ENCODE measurements around the gene DPM1. TPM values are rescaled to one million over a fixed set of nuclear protein-coding genes. Genes with fewer than 3 reads are reported as not detected.

Gene DPM1
- total RNA-seq, 1 experiment from 2014 or later = 70.7 TPM

- no peaks in the 10 kb centered on the region for H3K9me2 ChIP-seq (ENCODE audit: insufficient read depth)
- CTCF ChIA-PET = interaction anchor here (1.9 kb wide), 1 partner anchor 163 kb away, joined by 8 read pairs; the partner anchor contains the start of gene BCAS4
- TF ChIP-seq CTCF (conservative IDR thresholded peaks at IDR 0.05) (no peak), EZH2 (IDR thresholded peaks at IDR 0.05; ENCODE audit: low read depth) (no peak)
- peak overlapping the region; percentile 83; the same call in 1 of the 2 replicates for H3K27ac ChIP-seq
- H3K79me2 ChIP-seq (ENCODE audit: low read depth) = peaks cover 94% of the 10 kb centered on the region
- H3K4me1 ChIP-seq (replicated peaks; ENCODE audit: insufficient read depth) = peaks cover 38% of the 10 kb centered on the region
- peak overlapping the region; percentile 99 for H3K4me2 ChIP-seq
- no TSS peak for BruUV-seq (replicated peaks)
- no peaks in the 10 kb centered on the region for H3K27me3 ChIP-seq (ENCODE audit: insufficient read depth, low read depth)
- POLR2A ChIA-PET (ENCODE audit: unreplicated experiment) = interaction anchor here (0.6 to 1.7 kb wide), 2 partner anchors 15 to 26 kb away, joined by 3 to 11 read pairs; partner anchors contain the start of gene ADNP
- intact Hi-C loops (cut with micrococcal nuclease; ENCODE audit: unreplicated experiment) = no loop called here
- no peaks in the 10 kb centered on the region; the same call in 1 of the 2 replicates for H3K9me3 ChIP-seq (ENCODE audit: insufficient read depth, low read depth)
- H2AFZ ChIP-seq = no peak overlapping the region
- DNase-seq = no peak
- H4K20me1 ChIP-seq (ENCODE audit: insufficient read depth) = peaks cover 70% of the 10 kb centered on the region
- H3F3A ChIP-seq (ENCODE audit: insufficient read depth, low read depth) = peaks cover 14% of the 10 kb centered on the region
- H3K4me3 ChIP-seq = peak overlapping the region; percentile 93
- H3K36me3 ChIP-seq (ENCODE audit: low read depth) = peaks cover 44% of the 10 kb centered on the region
Observed at GRCh38 chr20:50957276-50957675, 1.1 kb downstream of the DPM1 start.

DNA sequence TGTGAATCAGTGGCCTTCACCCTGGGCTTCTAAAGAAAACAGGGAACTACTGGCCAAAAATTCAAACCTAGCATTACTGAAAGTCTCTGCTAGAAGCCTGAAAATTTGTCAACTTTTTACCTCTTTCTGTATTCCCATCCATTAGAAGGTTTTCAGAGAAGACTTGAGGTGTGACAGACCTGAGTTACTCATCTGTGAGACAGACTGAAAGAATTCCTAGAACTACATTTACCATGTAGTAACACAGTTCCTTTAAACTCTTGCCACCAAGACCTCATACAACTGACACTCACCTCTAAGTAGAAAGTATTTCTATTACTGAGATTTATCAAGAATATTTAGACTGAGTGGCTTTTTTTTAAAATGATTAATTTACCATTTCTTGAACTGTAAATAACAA, 4.5 kb downstream of the DPM1 start:
- Histone ChIP-seq H3K9me2 (ENCODE audit: insufficient read depth) (no peaks in the 10 kb centered on the region), H3F3A (ENCODE audit: insufficient read depth, low read depth) (peaks cover 14% of the 10 kb centered on the region), H4K20me1 (ENCODE audit: insufficient read depth) (peaks cover 76% of the 10 kb centered on the region), H3K9me3 (ENCODE audit: insufficient read depth, low read depth) (no peaks in the 10 kb centered on the region), H3K27me3 (ENCODE audit: insufficient read depth, low read depth) (no peaks in the 10 kb centered on the region), H3K4me3 (no peak overlapping the region), H3K79me2 (ENCODE audit: low read depth) (peaks cover 88% of the 10 kb centered on the region), H3K4me1 (replicated peaks; ENCODE audit: insufficient read depth) (peaks cover 19% of the 10 kb centered on the region), H3K36me3 (ENCODE audit: low read depth) (peaks cover 56% of the 10 kb centered on the region), H3K27ac (no peak overlapping the region), H2AFZ (no peak overlapping the region), H3K4me2 (no peak overlapping the region)
- DNase-seq = no peak
- ChIA-PET CTCF (no interaction called here), POLR2A (ENCODE audit: unreplicated experiment) (no interaction called here)
- no TSS peak for BruUV-seq (replicated peaks)
- intact Hi-C loops (cut with micrococcal nuclease; ENCODE audit: unreplicated experiment) = no loop called here
- TF ChIP-seq CTCF (conservative IDR thresholded peaks at IDR 0.05) (no peak), EZH2 (IDR thresholded peaks at IDR 0.05; ENCODE audit: low read depth) (no peak)

DNA sequence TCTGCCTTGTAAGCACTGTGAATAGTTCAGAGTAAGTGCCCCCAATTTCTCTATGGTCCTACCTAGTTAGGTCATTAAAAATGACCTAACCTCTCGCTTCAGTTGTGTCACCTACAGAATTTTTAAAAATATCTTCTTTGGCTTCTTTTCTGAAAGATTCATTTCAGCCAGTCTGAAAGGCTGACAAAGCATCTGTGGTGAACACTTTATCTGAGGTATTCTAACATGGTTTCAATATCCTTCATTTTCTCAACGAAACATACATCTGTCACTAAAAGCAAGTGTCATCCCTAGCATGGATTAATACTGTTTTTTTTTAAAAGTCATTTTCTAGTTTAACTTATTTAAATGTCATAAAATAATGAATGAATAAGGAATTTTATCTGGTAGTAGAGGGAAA, 5.1 kb downstream of the DPM1 start:
- Histone ChIP-seq H3K36me3 (ENCODE audit: low read depth) (peaks cover 62% of the 10 kb centered on the region), H3K9me3 (ENCODE audit: insufficient read depth, low read depth) (no peaks in the 10 kb centered on the region), H3K27me3 (ENCODE audit: insufficient read depth, low read depth) (no peaks in the 10 kb centered on the region), H3K4me3 (no peak overlapping the region), H3K4me1 (replicated peaks; ENCODE audit: insufficient read depth) (peaks cover 19% of the 10 kb centered on the region), H3K27ac (no peak overlapping the region), H3K4me2 (no peak overlapping the region), H3K79me2 (ENCODE audit: low read depth) (peaks cover 87% of the 10 kb centered on the region), H2AFZ (no peak overlapping the region), H3F3A (ENCODE audit: insufficient read depth, low read depth) (peaks cover 14% of the 10 kb centered on the region), H3K9me2 (ENCODE audit: insufficient read depth) (no peaks in the 10 kb centered on the region), H4K20me1 (ENCODE audit: insufficient read depth) (peaks cover 76% of the 10 kb centered on the region)
- no peak for TF ChIP-seq EZH2 (IDR thresholded peaks at IDR 0.05; ENCODE audit: low read depth)
- TF ChIP-seq CTCF (conservative IDR thresholded peaks at IDR 0.05) = no peak
- ChIA-PET POLR2A (ENCODE audit: unreplicated experiment) (no interaction called here), CTCF (no interaction called here)
- DNase-seq = no peak
- no TSS peak for BruUV-seq (replicated peaks)
- intact Hi-C loops (cut with micrococcal nuclease; ENCODE audit: unreplicated experiment) = no loop called here

All from PC-9 (cell line).